GM19467 (cell line): Measurements from ENCODE around the gene COMMD7.

Experiments used
- ATAC-seq: cut with Tn5 transposase; IDR thresholded peaks from one replicate; pipeline ENCODE4 v1.9.1; 2021; ENCODE audit warnings: mild to moderate bottlenecking, moderate library complexity; ENCODE audit not compliant: unreplicated experiment

The COMMD7 gene

GRCh38 chr20:32743237-32744112, at the start of gene COMMD7:
COMMD7 (minus strand) TSS chr20:32743467; CDS start chr20:32743391, 76 bp downstream.
- ATAC-seq = no peak

- ATAC-seq = no peak
Measured at GRCh38 chr20:32792731-32793458, 49.6 kb upstream of the COMMD7 start.

DNA sequence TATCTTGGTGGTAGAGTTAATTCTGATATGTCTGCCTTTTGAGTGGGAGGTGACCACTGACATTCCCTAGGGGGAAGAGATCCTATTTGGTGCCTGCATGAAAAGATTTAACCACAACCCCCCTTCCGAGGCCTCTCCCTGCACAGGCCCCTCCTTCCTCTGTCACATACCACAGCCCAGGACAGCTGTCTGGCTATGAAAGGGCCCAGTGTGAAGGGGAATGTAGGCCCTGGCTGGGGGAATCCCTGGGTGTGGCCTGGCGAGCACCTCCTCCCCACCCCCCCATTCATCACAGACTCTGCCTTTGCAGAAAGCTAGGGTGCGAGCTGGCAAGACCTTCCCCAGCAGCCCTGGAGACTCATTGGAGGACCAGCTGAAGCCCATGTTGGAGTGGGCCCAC, 49.0 kb upstream of the COMMD7 start:
- no peak for ATAC-seq

- ATAC-seq = no peak
Measured at GRCh38 chr20:32790751-32791057, 47.4 kb upstream of the COMMD7 start.

GRCh38 chr20:32789896-32790750, 46.9 kb upstream of the COMMD7 start:
- peak; percentile 55 for ATAC-seq

DNA sequence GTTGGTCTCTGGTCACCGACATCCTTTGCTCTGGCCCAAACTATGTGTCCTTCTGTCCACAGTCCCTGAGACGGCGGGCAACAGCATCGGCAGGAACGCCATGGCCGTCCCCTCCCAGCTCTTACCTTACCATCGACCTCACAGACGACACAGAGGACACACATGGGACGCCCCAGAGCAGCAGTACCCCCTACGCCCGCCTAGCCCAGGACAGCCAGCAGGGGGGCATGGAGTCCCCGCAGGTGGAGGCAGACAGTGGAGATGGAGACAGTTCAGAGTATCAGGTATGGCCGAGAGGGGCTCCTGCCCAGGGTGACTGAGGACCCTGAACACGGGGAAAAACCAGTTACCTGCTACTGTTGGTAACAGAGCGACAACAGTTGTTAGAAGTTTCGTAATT, 43.9 kb upstream of the COMMD7 start:
- no peak for ATAC-seq

GRCh38 chr20:32786059-32786760, 42.9 kb upstream of the COMMD7 start:
- no peak for ATAC-seq

DNA sequence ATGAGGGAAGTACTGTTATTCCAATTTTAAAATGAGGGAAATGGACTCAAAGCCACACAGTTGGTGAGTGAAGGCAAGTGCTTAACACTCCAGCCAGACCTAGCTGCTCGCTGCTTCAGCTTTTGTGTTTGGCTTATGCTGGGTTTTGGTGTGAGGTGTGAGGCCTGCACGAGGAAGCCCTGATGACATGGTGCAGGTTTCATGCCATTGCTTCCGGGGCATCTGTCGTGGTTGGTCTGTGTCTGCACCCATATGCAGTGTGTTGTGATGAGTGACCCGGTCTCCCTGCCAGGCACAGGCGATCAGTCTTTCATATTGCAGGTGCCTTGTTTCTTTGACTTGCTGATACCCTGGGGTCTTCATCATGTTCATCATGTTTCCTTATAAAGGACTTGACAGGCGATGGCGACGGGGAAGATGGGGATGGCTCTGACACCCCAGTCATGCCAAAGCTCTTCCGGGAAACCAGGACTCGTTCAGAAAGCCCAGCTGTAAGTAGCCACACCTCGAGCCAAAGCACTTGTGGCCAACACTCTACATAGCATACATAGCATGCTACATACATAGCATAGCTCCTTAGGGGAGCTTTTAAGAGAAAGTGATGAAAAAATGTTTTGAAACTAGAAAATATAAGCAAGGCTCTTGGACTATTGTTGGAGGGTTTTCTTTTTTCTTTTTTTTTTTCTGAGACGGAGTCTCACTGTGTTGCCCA, 41.3 kb upstream of the COMMD7 start:
- no peak for ATAC-seq

GRCh38 chr20:32780749-32781655, 37.7 kb upstream of the COMMD7 start:
- no peak for ATAC-seq

DNA sequence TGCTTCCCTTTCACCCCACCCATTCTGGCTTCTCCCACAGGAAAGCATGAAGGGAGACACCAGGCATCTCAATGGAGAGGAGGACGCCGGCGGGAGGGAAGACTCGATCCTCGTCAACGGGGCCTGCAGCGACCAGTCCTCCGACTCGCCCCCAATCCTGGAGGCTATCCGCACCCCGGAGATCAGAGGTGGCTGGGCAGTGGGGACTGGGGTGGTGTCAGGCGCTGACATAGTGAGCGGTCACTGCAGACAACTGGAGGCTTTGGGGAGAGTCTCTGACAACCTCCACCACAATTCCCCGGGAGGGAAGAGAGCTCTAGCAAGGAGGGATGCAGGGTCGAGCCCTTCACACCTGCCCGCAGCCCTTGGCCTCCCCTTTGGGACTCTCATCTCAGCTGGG, 37.0 kb upstream of the COMMD7 start:
- no peak for ATAC-seq

DNA sequence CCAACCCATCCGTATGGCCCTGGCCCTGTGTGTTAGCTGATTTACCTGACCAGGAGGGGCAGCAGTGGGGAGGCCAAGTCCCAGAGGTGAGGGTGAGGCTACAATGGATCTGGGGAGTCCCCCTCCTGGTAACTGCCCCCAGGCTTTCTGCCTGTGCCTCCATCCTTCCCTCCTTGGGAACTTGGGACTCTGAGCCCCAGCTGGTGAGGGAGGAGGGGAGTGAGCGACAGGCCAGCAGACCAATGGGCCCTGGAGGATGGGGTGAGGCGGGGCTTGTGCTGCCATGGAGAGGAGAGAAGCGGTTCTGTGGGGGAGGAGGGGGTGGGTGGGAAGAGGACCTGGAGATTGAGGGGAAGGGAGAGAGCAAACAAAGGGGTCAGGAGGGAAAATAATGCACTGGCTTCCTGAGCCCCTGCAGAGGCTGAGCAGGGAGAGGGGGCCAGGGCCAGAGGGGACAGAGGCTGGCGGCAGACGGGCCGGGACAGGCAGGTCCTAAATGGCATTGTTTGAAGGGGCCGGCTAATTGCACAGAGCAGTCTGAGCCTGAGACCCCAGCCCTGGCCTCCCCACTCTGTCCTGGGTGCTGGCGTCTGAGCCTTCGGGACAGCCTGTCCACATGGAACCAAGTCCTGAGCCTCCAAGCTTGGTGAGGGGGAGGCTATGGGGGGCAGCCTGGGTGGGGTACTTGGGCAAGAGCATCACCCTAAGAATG, 36.4 kb upstream of the COMMD7 start:
- no peak for ATAC-seq

DNA sequence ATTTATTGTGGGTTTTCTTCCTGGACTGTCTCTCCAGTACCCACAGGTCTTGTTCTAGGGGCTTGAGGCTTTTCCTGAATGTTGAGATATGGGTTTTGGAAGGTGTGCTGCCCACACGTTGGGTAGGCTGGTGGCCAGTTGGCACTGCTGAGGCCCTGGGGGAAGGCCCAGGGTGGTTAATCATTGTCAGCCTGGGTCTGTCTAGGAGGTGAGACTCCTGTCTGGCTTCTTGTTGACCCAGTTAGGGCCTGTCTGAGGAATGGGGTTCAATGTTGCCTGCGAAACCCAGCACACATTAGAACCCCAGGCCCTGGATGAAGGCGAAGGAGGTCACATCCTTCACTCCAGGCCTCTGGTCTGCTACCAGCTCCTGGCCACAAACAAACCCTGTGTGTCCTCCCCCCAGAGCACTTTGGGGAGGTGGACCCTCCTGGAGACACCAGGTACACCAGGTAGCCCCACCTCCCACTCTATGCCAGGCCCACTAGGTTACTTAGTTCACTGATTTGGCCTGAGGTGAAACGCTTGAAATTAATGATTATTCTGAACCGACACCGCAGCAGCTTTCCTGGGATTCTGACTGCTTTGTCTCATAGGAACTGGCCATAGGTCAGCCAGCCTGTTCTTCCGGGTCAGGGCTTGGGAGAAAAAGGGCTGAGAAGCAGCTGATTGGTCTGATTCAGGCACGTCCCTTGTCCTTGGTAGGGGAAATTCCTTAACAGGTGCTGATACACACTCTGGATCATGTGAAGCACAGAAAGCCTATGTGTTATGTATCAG, 34.1 kb upstream of the COMMD7 start:
- no peak for ATAC-seq

DNA sequence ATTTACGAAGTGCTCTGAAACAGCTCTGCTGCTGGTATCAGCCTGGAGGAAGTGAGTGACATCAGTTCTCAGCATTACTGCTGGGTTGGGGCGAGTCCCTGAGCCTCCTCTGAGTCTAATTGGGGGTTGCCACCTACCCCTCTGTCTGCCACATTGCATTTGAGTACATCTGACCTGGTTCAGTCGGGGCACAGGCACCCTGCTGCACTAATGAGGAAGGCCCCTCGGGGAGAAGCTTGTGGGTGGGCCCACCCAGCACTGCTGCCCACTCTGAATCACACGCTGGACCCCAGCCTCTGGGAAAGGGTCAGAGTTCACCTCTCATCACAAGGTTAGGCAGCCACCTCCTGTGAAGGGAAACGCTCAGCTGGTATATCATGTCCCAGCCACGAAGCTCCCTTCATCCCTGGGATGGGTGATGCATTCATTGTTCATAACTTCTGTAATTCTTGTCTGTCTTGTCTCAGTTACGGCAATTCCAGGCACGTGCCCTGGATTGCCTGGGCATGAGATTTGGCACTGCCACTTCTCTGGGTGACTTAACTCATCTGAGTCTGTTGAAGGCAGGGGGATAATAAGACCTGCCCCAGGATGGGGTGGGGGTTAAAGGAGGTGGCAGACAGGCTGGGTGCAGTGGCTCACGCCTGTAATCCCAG, 32.2 kb upstream of the COMMD7 start:
- ATAC-seq = no peak

GRCh38 chr20:32773855-32774254, 30.6 kb upstream of the COMMD7 start:
- ATAC-seq = no peak

DNA sequence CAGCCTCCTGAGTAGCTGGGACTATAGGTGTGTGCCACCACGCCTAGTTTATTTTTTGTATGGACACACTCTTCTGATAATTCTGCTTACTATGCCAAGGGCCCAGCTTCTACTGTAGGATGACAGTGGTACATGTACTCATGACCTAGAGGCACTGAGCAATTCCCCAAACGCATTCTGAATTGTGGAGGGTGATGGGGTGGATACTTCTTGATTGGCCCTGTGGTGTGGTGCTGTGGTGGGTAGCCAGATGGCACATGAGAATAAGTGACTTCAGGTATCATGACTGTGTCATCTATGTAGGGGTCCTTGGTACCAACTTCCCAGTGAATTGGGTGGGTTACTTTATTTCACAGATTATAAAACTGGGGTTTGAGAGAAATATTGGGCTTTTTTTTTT, 30.0 kb upstream of the COMMD7 start:
- ATAC-seq = no peak

DNA sequence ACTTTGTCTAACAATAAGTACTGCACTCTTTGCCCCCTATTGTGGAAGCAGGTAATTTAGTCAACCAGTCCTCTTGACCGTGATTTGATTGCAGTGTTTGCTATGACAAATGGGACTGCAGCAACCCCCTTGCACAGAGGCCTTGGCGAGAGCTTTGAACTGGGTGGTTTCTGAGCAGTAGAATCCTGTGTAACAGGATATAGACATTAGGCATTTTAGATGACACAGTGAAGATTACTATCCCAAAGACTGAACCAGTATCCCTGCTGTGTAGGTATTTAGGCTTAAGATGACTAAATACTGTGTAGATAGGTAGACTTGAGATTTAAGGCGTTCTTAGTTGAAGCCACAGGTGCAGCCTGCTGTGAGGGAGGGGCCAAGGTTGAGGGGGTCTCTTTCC, 28.8 kb upstream of the COMMD7 start:
- ATAC-seq = no peak
